HG02571 (cell line): ENCODE measurements around the gene LHFPL4.

ENCODE experiments used
- ATAC-seq: cut with Tn5 transposase; IDR thresholded peaks from one replicate; pipeline ENCODE4 v1.9.1; 2021; ENCODE audit warnings: mild to moderate bottlenecking, moderate library complexity; ENCODE audit not compliant: unreplicated experiment

LHFPL4 gene

GRCh38 chr3:9476935-9477334 is 76.7 kb downstream of the LHFPL4 start:
- no peak for ATAC-seq

DNA sequence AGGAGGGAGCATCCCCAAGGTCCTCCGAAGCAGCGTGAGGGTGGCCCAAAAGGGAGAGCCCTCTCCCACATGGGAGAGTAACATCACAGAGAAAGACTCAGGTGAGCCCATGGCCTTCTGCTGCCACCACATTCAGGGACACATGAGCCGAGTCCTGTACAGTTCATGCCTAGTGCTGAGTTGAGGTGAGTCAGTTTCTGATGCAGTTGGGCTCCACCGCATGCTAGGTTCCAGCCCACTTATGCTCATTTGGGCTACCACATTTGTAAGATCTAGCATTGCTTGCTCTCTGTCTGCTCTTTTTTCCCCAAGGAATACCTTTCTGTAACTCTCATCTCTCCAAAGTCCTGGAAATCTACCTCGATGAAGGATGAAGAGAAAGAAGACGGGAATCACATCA is 79.1 kb downstream of the LHFPL4 start:
- no peak for ATAC-seq

- ATAC-seq = no peak
These were observed 80.0 kb downstream of the LHFPL4 start for GRCh38 chr3:9473496-9474065.

DNA sequence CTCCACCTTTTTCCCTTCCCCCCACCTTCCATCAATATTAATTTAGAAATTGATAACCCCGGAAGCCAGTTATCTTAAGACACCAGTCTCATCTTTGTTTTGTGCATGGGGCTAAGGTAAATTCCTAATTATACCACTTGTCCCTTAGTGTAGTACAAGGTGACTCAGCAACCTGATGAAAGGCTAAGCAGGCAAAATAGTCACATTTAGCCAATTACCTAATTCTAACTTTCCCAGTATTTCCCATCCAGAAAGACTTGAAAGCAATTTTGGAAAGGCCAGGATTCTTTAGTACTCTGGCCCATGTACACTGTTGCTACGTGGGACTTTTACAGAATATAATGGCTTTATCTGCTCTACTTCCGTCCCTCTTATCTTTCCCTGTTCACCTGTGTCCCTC is 83.6 kb downstream of the LHFPL4 start:
- ATAC-seq = no peak

DNA sequence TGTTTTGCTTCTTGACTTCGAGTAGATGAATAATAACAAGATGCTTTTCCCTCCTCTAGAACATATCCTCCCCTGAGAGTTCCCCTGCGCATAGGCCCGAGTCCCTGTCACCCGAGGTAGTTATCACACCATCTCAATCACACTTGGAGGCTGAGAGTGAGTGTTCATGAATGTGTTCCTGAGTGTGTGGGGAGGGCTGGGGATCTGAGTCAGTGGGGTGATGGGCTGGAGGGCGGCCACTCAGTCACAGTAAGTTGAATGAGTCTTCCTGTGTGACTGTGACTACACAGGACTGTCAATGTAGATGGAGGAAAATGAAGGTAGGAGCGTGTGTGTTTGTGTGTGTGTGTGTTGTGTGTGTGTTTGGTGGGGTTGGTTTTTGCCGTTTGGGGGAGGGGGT is 85.2 kb downstream of the LHFPL4 start:
- ATAC-seq = no peak

DNA sequence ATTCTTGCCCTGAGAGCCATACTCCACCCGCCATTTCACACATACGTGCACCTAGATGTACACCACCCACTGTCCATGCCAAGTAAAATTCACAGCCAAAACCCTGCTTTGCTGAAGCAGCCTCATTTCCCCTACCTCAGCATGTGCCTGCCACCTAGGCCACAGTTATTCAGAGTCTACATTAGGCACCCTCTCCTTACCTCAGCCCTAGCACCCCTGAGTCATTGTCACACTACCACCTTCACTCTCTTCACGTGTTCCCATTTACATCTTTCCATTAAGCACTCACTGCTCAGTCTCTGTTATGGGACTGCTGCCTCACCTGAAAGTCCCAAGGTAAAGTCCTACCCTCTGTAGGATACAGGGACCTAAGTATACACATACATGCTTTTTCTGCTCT is 86.2 kb downstream of the LHFPL4 start:
- no peak for ATAC-seq

- no peak for ATAC-seq
These were observed 98.0 kb downstream of the LHFPL4 start for GRCh38 chr3:9455596-9456131.

GRCh38 chr3:9452417-9452816 is 101.2 kb downstream of the LHFPL4 start:
- no peak for ATAC-seq

GRCh38 chr3:9450991-9451390 is 102.6 kb downstream of the LHFPL4 start:
- no peak for ATAC-seq

GRCh38 chr3:9450126-9450525 is 103.5 kb downstream of the LHFPL4 start:
- no peak for ATAC-seq

- no peak for ATAC-seq
These were observed 105.0 kb downstream of the LHFPL4 start for GRCh38 chr3:9448643-9449042.
